Right lung (tissue), 5 donors: ENCODE results near the gene NSMF. TPM values are rescaled to one million over a fixed set of nuclear protein-coding genes. Genes with fewer than 3 reads are reported as not detected.

ENCODE experiments used
- DNase-seq, 2 donors: peaks; one replicate each; pipeline ENCODE4 v3.0.0-alpha.2; 2013
- polyA plus RNA-seq, 5 donors: library from polyadenylated mRNA; unstranded; fragments of 120-200 nt; gene quantifications; one replicate each; pipeline versions ENCODE4 v1.2.1 to v1.2.3, GENCODE V29; 2013; ENCODE audit warnings: inconsistent platforms in 1 of 5, low replicate concordance in 1 of 5; ENCODE audit not compliant: insufficient read length in 5 of 5, insufficient read depth in 1 of 5

The NSMF gene
- polyA plus RNA-seq, 5 donors = 31.1 to 46.8 (median 40.3) TPM

DNA sequence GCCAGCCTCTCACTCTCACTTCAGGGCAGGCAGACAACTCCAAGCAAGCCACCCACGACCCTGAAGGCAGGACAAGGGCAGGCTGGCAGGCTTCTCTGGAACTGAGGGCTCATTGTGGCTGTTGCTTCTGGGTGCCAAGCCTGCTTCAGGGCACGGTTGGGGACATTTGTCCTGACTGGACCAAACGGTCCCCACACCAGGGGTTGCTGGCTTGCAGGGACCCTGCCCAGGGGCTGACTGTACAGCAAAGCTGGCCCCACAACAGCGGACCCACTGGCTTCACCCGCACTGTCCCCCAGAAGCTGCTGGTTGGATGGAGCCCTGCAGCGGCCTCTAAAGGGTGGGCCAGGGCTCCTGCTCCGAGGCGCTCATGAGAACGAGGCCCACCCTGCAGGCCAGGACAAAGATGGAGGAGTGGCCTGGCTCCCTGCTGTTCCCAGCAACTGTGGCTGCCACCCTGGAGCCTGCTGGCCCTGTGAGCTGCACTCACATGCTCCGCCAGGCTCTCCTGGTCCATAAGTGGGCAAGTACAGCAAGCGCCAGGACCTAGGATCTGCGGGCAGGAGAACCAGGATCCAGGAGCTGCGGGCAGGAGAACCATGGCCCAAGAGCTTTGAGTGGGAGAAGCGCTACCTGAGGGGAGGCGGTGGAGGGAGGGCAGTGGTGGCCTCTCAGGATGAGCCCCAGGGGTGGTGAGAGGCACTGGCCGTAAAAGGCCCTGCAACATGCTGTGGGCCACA lies 34.4 kb upstream of the NSMF start:
- DNase-seq = no peak

DNA sequence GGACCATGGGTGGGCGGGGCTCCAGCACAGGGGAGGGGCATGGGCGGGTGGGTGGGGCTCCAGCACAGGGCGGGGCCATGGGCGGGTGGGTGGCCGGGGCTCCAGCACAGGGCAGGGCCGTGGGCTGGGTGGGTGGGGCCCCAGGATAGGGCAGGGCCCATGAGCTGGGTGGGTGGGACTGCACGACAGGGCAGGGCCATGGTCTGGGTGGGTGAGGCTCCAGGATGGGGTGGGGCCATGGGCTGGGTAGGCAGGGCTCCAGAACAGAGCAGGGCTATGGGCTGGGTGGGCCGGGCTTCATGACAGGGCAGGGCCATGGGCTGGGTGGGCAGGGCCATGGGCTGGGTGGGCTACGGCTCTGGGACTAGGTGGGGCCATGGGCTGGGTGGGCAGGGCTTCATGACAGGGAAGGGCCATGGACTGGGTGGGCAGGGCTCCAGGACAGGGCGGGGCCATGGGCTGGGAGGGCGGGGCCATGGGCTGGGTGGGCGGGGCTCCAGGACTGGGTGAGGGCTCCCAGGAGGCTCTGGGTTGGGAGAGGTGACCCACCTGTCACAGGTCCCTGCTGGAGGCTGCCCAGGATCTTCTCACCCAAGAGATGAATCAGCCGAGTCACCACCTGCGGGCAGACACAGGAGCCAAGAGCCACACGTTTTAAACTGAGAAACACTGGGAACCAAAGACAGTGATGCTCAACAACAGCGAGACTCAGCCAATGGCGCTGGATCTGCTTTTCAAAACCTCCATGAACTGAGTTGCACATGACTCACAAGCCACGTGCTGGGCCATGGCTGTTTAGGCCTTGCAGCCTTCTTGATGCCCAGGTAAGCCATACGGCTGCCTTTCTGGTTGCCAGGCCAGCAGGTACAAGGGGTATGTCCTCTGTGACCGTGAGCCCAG lies 33.6 kb upstream of the NSMF start:
- DNase-seq = no peak

DNA sequence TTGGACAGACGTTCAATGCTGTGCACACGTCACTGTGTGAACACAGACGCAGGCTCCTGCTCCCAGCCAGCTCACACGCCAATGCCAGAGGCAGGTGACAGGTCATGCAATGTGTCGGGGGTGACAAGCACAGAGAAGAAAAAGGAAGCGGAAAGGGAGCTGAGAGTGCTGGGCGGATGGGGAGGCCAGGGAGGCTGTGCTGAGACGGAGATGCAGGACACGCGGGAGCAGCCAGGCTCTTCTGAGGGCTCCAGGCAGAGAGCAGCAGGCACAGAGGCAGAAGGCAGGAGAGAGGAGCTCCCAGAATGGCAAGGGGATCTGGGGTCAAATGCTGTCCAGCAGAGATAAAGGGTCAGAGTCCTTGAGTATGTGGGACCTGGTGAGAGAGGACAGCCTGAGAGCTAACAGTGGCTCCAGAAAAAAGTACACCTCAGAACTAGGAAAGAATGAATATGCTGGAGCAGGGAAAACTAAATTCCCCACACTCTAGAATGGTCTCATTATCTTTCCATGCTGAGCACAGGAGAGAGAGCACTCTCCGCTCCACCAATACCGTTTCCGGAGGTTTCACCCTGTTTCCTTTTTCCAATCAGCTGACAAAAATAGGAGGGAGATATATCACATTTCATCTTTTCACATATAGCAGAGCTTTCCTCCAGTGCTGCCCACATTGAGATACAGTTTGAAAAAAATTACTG lies 32.8 kb upstream of the NSMF start:
- no peak for DNase-seq

DNA sequence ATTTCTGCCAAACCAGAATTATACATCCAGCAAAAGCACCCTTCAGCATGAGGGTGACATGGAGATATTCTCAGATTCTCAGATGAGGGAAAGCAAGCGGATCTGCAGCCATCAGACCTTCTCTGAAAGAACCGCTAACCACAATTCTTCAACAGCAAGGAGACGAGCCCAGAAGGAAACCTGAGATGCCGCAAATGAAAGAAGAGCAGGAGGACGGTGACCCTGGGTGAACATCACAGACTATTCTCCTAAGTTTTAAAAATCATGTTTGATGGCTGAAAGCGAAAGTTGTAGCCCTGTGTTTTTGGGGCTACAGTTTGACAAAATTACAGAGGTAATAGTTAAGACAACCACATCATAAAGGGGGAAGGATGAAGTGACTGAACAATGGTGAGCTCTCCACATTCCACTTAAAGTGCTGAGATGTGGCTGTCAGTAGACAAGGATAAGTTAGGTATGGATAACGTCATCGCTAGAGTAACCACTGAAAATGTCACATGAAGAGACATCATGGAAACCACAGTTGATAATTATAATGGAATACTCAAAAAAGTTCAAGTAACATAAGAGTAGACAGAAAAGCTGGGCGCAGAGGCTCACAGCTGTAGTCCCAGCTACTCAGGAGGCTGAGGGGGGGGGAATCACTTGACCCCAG lies 31.5 kb upstream of the NSMF start:
- DNase-seq = no peak

DNA sequence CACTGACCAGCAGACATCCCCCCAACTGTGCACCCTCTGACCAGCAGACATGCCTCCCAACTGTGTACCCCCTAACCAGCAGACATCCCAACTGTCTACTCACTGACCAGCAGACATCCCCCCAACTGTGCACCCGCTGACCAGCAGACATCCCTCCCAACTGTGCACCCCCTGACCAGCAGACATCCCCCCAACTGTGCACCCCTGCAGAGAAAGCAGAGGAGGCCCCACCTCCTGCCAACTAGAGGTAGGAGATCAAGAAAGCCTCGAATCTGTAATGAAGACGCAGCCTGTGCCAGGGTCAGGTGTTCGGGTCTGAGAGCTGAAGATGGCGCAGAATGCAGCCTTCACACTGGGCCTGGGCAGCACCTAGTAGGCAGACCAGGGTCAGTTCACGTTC lies 29.8 kb upstream of the NSMF start:
- DNase-seq = no peak

DNA sequence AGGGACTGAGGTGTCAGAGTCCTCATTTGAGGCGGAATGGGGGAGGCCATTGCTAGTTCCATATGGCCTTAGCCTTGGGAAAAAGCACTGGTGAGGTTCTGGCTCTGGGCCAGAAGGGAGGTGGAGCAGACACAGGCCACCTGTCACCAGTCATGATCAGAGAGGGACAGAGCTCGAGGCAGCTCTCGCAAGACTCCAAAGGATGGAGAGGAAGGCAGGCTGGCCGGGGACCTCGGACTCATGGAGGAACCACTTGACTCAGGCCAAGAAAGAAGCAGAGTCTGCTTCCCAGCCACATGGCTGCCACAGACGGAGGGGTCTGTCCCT lies 29.2 kb upstream of the NSMF start:
- peak; percentile 64 to 67 for DNase-seq

DNA sequence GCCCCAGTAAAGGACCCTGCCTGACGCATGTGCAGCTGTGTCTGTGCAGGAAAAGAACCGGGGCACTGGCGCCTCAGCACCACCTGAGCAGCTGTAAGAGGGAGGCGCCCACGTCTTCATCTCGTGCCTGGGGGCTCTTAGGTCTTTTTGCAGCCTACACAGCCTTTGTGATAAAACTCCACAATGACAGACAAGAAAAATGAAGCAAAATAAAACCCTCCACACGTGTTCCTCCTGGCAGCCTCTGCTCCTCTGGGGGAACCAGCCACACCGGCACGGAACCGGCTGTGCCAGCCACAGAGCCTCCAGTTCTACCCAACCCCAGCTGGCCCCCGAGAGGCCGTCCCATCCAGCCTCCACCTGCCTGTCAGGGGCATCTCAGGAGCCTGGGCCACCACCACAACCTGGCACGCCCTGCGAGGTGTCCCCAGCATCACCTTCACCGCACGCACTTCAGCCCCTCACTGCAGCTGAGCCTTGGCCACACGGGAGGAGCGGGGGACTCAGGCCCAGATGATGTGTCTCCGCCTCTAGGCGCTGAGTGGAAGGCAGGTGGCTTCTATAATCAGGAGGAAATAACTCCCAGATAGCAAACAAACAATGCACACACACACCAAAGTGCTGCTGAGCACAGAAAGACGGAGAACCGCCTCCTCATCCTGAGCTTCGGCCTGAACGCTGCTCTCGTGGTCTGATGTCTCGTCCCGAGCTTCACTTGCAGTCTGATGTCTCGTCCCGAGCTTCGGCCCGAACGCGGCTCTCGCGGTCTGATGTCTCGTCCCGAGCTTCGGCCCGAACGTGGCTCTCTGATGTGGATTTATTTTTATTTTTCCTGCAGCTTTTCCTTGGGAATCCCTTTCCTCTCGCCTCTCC lies 28.6 kb upstream of the NSMF start:
- no peak for DNase-seq

DNA sequence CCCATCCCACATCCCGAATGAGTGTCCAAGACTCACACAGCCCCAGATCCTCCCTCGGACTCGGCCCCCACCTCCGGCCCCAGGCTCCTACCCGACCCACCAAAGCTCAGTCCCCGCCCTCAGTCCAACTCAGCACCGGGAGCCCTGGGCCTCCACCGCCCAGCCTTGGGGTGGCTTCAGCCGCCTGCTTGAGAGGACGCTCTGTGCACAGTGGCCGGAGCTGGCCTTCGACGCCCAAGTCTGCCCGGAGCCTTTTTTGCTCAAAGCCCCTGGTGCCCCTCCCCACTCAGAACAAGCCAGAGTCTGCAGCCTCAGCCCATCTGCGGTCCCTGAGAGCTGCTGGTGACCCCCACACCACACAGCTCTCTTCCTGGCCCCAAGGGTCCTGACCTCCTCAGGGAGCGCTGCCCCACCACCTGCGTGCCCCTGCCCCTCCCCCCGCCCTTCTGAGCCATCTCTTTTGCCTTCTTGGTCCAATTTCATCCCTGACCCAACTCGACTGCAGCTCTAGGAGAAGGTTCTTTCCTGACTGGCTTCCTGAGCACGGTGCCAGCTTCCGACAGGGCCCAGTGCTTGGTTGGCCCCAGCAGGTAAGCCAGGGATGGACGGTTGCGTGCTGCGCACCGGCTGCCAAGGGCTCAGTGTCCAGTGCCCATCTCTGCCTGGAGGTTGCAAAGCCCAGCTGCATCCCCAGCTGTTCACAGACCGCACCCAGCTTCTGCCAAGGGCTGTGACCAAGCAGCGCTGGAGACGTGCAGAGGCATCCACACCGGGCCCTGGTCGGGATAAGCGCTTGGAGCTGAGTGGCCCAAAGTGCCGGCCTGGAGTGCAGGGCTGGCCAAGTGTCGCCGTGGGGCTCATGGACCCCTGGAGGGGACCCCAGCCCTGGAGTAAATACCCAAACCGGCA lies 27.7 kb upstream of the NSMF start:
- no peak for DNase-seq

DNA sequence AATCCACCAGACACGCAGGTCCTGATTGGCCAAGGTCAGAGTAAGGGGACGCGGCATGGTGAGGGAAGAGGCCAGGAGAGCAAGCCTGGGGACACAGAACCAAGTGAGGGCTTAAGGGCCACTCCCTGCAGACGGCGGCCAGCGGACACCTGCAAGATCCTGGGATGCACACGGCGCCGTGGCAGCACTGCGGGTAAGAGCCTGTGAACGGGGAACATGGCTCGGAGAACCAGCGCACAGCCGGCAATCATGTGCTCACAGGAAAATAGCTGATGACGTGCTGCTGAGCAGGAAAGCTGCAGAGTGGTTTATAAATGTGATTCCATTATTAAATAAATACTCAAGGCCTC lies 27.0 kb upstream of the NSMF start:
- no peak for DNase-seq

DNA sequence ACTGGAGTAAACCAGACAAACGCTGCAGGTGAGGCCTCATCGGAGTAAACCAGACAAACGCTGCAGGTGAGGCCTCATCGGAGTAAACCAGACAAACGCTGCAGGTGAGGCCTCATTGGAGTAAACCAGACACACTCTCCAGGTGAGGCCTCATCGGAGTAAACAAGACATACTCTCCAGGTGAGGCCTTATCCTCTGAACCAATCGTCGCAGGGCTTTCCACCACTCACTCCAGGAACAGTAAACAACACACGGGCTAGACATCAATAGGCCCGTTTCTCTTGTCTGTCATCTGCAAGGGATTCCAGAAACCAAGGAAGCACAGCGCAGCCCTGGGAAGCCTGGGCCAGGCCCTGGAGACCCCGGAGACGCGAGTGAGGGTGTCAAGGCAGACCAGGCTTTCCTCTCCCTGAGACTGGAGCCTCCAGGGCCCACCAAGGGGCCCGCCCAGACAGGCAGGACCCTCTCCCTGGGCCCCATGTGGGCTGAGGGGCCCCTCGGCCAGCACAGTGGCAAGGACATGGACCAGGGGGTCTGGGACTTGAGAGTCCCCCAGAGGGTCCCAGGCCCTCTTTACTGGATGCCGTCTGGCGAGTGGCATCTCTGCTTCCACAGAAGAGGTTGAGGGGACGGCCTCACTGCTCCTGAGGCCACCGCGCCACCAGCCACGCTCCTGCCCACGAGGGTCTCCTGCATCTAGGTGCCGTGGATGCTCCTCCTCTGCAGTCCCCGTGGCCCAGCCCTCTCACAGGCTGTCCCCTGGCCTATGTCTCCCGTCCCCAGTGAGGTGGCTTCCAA lies 26.4 kb upstream of the NSMF start:
- DNase-seq = no peak

DNA sequence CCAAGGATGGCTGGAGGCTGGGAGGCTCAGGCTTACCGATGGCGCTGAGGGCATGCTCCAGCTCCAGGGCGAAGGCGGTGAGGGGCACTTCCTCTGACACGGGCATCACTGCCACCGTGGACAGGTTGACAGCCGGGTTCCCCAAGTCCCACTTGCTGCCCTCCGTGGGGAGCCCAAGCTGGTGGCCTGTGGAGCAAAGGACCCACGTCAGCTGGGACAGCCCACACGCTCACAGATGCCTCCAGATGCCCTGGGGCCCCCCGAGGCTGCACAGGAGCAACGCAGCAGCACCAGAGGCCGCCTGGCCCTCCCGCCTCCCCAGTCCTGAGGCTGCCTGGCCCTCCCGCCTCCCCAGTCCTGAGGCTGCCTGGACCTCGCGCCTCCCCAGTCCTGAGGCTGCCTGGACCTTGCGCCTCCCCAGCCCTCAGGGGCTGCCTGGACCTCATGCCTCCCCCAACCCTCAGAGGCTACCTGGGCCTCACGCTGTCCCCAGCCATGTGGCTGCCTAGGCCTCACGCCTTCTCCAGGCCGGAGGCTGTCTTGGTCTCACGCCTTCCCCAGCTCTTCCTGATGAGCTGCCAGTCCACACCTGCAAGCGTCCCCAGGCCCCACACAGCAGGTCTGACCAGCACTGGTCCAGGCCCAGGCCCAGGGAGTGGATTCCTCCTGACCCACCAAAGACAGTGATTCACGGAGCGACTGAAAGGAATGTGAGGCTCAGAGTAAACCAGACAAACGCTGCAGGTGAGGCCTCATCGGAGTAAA lies 25.6 kb upstream of the NSMF start:
- no peak for DNase-seq

DNA sequence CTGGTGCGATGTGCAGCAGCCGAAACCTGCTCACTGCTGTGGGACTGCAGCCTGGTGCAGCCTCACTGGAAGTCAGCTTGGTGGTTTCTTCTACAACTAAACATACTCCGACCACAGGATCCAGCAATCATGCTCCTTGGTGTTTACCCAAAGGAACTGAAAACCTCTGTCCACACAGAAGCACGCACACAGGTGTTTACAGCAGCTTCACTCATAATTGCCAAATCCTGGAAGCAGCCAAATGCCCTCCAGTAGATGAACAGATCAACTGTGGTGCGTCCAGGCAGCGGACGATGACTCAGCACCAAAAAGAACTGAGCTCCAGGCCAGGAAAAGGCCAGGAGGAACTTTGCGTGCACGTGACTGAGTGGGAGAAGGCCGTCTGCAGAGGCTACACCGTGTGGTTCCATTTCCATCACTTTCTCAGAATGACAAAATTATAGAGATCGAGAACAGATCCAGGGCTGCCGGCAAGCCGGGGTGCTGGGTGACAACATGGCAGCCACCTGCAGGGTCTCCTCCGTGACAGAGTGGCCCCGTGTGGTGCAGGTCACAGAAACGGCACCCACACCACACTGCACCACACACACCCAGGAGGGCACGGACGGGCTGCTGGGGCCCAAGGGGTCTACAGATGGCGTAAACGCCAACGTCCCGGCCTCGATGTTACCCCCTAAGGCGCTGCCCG lies 23.1 kb upstream of the NSMF start:
- no peak for DNase-seq

DNA sequence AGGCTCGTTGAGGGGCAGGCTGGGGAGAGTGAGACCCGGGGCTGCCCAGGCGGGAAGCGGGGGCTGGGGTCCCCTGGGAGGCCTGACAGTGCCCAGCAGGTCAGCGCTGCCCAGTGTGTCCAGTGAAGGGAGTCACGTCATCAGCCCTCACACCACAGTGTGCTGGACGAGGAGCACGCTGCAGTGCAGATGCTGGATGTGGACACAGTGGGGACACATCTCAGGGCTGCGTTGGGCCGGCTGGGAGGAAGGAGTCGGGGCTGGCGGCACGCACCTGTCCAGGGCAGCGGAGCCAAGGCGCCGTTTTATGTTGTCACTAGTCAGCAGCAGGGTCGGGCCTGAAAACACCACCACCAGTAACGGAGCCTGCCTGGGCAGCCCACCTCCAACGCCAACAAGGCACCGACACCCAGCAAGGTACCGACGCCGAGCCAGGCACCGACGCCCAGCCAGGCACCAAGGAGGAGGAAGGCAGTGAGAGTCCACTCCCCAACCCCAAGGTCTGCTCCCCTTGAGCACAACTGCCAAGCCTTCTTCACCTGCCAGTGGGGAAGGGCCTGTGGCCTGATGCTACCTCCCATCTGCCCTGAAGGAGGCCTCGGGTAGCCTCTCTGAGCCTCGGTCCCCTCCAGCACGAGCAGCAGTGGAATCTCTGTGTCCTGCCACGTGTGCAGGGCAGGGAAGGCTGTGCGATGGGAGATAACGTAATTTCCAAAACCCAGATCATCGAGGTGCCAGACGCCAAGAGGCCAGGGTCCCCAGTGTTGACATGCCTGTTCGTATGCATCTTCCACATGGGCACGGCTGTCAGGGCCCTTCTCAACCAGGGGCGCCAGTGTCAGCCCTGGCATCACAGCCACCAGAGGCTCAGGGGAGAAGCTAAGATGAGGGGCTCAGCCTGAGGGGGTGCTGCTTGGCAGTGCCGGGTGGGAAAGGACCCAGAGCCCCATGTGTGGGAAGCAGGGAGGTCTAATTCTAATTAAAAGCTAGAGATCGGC lies 21.9 kb upstream of the NSMF start:
- no peak for DNase-seq

DNA sequence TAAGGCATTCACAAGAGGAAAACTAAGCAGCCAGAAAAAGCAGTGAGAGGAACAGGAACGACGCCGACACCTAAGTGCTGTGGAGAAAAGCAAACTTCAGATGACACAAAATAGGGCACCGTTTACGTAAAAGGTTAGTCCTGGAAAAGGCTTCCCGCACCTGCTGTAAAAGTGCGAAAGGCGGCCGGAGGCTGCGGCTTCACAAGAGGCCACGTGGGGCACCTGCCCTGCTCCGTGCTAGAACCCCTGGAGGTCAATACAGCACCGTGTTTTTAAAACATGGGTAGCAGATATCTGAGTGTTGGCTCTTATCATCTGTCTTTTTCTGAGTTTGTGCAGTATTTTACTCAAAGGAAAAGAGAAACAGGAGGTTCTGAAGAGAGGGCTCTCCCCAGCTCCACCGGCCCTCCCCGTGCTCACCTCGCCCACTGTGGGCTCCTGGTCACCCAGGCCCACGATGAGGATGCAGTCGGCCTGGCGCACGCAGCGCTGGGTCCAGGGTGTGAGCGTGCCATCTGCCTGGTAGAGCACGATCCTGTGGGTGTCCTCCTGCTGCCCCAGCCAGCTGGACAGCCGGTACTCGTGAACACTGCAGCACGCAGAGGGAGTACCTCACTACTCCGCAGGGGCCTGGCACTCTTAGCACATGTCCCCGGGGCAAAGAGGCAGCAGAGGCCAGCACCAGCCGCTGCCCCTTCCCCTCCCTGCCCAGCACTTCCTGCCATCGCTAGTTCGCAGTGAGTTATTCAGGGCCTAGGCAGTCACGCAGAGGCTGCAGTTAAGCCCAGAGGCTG lies 21.0 kb upstream of the NSMF start:
- DNase-seq = no peak

DNA sequence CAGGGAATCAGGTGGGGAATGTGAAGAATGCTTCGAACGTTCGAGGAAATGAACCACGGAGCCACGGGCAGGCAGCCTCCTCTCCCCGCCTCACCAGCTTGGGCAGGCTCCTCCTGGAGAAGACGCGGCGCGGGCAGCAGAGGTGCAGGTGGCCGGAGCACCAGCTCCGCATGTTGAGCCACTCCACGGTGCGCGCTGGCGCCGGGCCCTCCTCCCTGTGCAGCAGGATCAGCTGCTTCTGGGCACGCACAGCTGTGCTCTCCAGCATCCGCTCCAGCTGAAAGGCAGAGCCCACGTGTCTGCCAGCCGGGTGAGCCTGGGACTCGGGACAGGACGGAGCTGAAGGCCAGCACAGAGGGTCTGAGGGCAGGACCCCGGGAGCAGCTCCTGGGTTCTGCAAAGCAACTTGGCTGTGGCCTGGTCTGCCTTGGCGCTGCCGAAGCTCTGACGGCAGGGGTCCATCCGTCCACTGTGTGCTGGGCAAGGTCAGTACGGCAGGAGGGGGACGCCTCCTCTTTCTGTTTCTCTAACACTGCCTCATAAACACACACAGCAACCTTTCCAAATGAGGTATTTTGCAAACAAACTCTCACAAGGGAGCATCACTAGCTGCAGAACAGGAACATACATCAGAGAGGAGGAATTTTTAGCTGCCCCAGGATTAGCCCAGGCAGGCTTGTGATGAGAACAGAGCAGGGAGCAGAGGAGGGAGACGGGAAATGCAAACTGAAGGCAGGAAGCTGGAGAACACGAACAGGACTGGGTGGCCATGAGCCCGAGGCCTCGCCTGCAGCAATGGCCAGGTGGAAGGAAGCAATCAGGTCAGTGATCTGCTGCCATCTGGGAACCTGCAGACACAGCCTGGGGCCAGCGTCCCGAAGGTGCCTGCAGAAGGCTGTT lies 20.1 kb upstream of the NSMF start:
- DNase-seq = no peak
